ENCODE measurements around the gene ENOSF1.

- TF ChIP-seq CTCF (IDR thresholded peaks at IDR 0.05) = no peak
- no peak for TF ChIP-seq POLR2A (IDR thresholded peaks at IDR 0.05)
These were observed 4.6 kb upstream of the ENOSF1 start for GRCh38 chr18:717003-717402.
